HS-27A (cell line): ENCODE data around the gene CDC42BPA.
"Not testable (repeated sequence)": the region's sequence is repeated elsewhere in the genome, so short reads cannot be mapped to it uniquely, and the experiment has no call there.

Source experiments
- DNase-seq: peaks from one replicate; pipeline ENCODE4 v3.0.0-alpha.2; 2012; ENCODE audit warnings: low read depth, missing footprints

Gene CDC42BPA

DNA sequence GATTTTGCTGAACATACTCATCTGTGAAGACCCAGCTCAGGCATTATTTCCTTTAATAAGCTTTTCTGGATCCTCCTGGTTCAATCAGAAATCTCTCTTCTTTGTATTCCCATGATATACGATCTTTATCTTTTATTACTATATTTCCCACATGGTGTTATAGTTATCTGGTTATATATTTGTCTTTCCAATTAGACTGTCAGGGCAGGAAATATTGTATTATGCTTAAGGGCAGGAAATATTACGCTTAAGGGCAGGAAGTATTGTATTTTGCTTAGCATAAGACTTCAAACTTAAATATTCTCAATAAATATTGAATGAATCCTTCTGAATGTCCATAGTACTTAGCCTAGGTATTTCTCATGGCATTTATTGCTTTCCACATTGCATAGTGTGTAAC is 256.0 kb downstream of the CDC42BPA start:
- DNase-seq, result no peak

DNA sequence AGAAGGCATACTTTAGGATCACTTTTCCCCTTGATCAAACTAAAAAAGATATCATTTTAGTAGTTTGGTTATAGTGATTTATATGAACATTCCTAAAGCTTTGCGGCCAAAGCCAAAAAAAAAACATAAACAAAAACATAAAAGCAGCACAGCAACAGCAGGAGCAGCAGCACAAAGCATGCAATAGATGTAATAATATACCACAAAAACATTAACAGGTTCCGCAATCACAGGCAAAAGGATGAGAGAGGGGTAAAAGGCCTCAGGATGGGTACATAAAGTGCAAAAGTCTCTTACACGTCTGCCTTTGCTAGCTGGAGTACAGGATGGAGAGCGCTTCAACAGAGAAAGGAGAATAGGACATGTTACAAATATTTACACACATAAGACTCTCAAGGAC is 259.2 kb downstream of the CDC42BPA start:
- no peak for DNase-seq

DNA sequence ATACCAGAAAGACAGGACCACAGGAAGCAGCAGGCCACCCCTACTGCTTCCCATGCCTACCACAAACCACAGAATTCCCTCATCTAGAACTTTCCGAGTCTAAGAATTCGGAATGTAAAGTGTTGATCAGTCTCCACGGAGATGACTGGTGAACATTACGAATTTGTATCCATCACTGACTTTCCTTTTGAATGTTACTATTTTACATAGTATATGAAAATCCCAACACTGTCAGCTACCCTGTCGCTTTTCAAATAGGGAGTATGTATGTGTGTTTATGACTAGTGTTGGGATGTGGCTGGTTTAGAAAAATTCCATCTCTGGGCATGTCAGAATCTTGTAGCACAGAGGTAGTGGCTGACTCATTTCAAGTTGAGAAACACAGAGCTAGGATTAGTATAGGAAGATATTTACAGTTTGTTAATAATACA is 260.0 kb downstream of the CDC42BPA start:
- DNase-seq, result no peak

DNA sequence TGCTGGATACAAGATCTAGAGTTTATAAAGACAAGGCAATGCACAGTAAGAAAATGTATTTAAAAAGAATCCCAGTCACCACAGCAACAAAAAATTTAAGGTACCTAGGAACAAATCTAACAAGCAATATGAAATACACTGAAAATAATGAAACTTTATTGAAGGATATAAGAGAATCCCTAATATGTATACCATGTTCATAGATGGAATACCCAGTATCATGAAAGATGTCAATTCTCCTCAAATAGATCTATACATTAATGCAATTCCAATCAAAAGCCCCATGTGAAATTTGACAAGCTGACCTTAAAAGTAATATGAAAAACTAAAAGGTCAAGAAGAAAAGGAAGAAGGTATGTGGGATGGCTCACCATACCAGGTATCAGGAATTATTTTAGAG is 269.0 kb downstream of the CDC42BPA start:
- DNase-seq, result no peak

DNA sequence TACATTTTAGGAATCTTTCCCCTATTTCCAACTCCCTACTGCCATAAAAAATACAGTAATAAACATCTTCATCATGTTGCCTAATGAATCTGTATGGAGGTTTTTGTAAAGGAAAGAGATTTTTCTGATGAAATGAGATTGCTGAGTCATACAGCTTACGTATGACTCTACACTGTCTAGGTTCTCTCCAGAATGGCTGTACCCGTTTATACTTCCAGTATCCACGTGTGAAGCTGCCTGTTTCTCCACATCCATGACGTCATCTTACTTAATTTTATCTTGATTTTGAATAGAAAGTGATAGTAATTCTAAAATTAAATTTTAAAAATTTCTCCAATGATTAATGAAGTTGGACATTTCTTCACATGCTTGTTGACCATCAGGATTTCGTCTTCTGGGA is 274.5 kb downstream of the CDC42BPA start:
- DNase-seq, result no peak

DNA sequence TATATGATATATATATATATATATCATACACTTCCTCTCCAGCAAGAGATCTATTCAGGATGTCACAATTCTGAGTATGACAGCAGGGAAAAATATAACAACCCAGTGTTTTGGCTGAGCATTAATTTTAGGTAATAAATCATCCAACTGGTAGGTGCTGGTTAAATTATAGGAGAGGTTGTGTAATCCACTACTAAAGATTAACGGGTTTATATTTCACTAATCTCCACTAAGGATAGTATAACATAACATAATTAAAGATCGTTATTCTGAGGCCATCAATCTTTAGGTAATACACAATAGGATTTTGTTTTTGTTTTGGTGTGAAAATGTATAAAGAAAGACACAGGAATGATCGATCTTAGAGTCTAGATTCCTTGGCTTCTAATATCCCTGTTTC is 276.0 kb downstream of the CDC42BPA start:
- DNase-seq, result no peak

DNA sequence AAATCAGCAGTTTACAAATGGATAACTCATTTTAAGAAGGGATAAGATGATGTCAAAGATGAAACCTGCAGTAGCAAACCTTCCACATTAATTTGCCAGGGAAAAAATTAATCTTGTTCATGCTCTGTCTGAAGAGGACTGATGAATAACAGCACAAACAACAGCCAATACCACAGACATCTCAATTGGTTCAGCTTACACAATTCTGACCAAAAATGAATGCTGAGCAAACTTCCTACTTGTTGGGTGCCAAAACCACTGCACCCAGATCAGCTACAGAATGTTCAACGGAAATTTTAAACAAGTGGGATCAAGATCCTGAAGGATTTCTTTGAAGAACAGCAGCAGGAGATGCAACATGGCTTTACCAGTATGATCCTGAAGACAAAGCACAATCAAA is 279.9 kb downstream of the CDC42BPA start:
- no peak for DNase-seq

DNA sequence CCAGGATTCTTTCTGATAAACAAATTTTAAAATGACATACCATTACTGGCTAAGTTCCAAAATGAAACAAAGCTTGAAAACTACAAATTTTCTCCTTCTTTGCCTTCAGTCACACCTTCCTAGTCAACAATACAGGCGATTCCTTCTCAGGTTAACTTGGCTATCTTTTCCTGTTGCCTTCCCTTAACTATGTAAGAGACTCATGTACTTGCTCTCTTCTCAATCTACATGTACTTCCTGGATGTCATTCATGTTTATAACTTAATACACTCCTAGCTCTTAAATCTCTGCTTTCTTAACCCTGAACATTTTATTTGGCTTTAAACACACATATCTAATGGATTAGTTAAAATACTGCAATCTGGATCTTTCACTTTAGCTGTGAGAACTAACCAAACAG is 281.2 kb downstream of the CDC42BPA start:
- no peak for DNase-seq

DNA sequence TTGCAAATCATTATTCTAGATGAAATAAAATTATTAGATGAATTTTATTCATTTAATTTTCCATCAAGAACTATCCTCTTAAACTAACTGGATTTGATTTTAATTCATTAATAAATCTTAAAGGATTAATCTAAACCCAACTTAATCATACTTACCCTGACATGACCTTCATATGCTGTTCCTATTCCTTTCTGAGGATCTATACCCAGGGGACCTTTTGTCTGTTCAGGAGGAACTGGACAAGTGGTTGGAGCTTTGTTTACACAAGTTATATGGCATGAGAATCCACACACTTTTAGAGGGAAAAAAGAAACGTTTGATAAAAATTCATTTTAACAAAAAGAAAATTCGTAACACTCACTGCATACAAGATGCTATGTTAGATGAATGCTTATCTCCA is 283.0 kb downstream of the CDC42BPA start:
- no peak for DNase-seq

DNA sequence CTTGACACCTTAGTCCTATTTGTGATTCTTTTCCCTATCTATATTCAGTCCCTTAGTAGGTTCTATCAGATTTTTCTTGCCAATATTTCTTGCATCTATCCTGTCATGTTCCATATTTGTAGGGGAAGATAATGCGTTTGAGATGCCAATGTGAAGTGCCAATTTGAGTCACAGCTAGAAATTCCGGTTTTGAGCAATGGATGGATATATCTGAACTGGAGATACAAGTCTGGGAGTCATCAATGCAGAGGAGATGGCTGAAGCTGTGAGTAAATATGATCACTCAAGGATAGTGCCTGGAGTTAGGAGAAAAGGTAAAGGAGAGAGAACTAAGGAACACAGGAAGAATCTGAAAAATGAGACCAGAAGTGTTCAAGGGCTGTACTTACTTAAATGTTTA is 284.4 kb downstream of the CDC42BPA start:
- DNase-seq, result no peak

DNA sequence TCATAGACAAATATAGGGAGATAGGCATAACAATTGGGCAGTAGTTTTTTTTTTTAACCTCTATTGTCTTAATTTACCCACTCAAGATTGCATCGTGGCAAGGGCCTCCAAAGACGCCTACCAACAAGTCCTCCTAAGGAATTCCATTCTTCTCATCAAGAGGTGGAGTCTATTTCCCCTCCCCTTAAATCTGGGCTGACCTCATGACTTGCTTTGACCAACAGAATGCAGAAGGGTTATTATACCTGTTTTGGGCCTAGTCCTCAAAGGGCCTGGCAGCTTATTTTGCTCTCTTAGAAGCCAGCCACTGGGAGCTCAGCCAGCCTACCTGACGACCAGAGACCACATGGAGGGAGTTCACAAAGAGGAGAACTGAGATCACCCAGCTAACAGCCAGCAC is 285.9 kb downstream of the CDC42BPA start:
- DNase-seq, result no peak

DNA sequence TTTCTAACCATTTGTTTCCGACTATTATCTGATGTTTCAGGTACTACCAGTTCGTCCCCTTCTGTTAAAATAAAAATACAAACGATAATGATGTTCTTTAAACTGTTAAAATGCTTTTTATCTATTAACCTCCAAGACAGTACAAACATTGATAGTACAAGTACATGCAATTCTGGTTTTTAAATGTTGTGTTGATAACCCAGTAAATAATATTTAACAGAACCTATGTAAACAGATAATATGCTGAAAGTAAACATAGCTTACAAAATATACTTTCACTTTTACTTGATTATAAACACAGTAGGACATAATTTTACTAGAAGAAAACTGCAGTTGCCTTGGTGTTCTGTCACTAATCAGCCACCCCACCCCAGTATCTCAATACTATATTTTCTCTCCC is 301.3 kb downstream of the CDC42BPA start:
- DNase-seq, result no peak

DNA sequence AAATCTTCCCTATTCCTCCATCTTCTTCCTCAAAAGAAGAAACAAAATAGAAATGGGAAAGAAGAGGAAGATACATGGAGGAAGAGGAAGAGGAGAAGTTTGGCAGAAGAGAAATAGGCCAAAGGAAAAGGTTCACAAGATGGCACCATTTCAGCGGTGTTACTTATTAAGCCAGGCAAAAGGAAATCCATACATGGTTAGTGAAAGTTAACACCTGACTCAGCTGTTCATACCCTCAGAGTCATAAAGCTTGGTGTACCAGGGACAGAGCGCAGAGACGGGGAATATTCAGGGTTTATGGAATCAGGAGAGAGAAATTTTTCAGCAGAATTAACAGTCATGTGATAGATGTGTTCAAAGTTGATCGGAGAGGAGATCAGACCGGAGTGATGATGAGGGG is 307.6 kb downstream of the CDC42BPA start:
- no peak for DNase-seq

DNA sequence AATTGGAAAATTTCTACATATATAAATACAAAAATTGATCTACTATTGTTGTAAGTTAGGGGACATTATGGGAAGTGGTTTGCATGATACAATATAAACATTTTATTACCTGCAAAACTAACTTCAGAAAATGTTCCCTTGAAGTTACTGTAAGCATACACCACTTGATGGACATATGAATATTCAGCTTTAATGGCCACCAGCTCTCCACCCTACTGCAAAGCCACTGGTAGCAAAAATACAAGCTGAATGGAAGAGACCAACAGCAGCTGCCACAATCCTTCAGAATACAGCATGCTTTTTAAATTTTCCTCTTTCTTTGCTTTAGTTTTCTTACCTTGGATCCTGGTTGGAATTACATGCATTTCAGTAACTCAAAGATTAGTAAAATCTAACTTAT is 308.4 kb downstream of the CDC42BPA start:
- no peak for DNase-seq

DNA sequence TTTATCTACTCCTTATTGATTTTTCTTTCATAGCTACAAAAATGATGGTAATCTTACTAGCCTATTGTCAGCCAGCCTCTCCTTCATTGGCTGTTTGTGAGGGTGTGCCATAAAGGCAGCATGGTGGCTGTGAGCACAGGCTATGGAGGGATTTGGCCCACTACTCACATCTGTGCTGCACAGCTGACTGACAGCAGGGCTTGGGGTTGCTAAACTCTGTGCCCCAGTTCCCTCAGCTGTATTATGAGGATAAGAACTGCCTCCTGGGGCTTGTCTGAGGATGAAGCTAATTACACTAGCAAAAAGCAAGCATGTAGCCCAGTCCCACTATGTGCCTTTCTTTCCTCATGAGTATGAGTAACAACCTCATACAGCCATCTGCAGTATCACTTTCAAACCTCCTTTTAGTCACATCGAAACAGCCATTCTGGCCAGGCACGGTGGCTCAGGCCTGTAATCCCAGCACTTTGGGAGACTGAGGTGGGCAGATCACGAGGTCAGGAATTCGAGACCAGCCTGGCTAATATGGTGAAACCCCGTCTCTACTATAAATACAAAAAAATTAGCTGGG is 312.0 kb downstream of the CDC42BPA start:
- no peak for DNase-seq

DNA sequence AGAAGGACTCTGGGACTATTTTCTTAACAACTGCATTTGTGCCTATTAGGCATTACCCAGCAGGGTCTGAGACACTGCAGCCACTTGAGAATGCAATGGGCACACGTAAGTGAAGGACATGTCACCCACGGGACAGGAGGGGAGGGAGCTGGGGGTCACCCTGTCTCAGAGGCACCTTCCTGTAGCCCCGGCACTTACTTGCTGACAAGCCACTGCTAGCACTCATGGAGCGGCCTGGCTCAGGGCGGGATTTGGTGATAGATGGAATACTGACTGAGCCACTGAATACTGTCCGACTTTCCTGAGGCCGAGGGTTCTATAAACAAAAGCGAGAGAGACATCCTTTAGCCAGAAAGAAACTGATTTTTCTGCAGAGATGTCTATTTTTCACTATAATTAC is 313.5 kb downstream of the CDC42BPA start:
- no peak for DNase-seq

DNA sequence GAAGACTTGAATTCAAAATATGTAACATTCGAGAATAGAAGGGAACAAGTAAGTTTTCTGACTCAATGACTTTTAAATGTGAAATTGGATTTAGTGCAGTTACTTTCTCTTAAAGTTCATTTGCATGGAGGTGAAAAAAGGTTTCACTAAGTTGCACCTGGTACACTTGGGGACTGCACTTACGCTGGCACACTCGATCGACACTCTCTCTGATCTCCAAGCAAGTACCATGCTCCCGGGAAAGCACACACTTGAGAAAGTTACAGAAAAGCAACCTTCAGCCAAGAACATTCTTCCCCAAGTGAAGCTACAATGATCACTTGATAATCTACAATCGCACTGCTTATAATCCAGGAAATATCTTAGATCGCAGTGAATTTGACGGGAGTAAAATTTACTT is 315.1 kb downstream of the CDC42BPA start:
- DNase-seq, result no peak

DNA sequence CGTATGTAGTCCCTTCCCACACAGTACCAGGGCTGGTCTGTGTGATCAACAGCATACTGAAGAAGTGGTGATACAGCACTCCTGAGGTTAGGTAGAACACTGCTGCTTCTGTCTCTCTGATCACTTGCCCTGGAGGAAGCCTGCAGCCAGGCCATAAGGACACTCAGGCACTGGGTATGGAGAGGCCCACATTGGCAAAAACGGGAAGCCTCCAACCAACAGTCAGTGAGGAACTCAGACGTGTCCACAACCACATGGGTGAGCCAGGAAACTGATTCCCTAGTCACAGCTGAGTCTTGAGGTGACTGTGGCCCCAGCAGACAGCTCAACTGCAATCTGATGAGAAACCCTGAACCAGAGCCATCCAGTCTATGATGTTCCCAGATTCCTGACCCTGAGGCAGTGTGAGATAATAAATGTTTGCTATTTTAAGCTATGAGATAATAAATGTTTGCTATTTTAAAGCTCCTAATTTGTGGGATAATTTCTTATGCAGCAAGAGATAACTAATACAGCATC is 315.7 kb downstream of the CDC42BPA start:
- no peak for DNase-seq

DNA sequence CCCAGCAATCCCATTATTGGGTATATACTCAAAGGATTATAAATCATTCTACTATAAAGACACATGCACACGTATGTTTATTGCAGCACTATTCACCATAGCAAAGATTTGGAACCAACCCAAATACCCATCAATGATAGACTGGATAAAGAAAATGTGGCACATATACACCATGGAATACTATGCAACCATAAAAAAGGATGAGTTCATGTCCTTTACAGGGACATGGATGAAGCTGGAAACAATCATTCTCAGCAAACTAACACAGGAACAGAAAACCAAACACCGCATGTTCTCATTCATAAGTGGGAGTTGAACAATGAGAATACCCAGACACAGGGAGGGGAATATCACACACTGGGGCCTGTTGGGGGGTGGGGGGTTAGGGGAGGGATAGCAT is 318.7 kb downstream of the CDC42BPA start:
- not testable (repeated sequence) for DNase-seq

DNA sequence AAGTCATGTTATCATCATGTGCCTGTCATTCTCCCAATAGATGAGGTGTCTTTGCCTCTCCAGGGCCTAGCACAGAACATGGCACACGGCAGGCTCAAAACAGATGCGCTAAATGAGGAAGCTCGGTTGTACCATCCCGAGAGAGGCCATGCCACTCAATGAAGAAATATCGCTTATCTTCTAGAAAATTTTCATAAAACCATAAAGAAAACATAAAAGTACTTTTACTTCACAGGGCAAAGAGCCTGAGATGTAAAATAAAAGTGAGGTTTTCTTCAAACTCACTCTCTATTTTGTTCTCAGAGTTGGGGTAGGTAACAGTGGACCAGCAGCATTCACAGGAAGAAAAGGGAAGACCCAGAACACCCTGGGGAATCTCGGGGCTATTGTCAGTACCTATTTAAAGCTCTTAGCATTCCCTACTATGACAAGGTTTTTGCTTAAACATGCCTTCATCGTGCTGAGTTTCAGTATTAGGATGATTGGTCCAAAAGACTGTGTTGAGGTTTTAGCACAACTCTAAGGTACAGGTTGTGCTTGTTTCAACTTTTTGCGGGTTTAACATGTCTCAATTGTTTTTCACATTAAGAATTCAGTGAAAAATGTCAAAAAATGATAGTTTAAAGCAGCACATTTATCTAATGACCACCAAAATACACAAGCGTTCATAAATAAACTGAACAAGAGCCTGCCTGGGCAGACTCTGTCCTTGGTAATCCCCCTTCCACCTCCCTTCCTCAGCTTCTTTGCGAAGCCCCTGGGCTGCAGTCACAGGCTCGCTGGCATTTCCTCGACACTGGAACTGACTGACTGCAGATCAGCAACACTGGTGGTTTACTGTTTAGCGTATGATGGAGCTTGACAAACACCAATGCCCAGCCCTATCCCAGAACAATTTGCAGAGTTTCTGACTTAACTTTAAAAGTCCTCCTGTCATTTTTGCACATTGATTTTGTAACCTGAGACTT is 322.6 kb downstream of the CDC42BPA start:
- no peak for DNase-seq

DNA sequence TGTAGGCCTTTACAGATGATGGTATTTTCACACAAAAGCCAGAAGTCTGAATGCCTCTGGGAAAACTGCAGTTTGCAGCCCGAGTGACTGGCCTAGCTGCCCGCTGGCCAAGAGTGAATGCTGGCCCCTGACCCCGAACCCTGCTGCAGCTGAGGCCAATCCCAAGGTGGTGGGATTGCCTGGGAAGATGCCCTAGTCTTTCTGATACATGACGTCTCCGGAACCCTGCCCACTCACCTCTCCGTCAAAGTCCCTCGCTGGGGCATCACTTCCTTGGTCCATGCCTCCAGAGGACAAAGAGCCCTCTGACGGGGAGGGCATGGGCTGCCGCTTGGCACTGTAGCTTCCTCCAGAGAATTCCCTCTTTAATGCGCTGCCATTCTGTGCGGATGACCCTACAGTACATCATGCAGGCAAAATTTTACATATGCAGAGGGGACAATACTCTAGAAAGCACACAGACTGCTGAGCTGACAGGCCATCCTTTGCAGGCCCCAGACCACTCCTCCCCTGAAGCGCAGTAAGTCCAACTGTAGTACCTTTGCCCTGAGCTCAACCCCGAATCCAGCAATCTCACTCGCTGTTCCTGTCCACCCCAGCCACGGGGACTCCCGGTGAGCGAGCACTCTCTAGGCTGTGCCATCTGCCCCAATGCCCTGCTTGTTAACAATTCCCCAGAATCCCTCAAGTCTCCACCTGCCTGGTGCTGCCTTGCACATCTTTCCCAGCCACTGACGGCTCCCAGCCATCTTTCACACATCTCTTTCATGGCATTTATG is 323.5 kb downstream of the CDC42BPA start:
- DNase-seq, result no peak

DNA sequence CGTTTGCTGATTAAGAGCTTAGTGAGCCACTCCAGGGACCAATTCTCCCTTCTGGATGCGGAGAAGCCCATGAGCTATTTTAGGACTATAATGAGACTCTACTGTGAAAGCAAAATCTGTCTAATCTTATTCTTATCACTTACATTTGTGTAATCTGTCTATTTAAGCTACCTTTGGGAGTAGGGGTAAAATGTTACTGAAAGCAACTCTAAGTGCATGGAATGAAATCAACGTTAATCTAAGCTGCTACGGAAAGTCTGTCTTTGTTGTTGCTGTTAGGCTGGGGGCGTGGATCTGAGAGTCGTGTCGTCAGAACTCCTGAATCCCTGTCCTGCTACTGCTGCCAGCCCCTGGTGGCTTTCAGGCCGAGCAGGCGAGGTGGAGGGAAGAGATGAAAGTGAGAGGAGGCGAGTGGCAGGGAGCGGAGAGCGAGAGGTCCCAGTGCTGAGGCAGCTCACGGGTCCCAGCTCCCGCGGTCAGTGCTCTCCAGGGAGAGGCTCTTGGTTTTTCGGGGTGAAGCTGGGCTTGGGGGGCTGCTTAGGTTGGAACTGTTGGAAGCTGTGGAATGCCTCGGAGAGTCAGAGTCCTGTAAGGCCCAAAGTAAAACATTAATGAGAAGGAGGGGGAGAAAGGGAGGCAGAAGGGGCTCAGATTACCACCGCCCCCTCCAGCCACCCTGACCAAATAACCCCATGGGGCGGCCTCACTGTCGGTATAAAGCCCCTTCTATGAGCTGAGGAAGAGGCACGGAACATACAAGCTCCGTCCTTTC is 324.3 kb downstream of the CDC42BPA start:
- no peak for DNase-seq
